SK-N-SH (cell line): ENCODE measurements around the gene NRN1L.

Experiments
- CTCF ChIP-seq: fragments of 200-600 bp; sonication (generic); IDR thresholded peaks from 2 replicates; pipeline ENCODE4 v1.6.1; 2017; ENCODE audit warnings: antibody characterized with exemption, mild to moderate bottlenecking, moderate library complexity
- GABPA ChIP-seq: IDR thresholded peaks from 2 replicates; pipeline ENCODE4 v1.4.0; 2012; ENCODE audit warnings: low read depth, mild to moderate bottlenecking
- NFIC ChIP-seq: IDR thresholded peaks from 2 replicates; pipeline ENCODE4 v1.4.0; 2012; ENCODE audit warnings: borderline replicate concordance
- POLR2AphosphoS5 ChIP-seq: IDR thresholded peaks from 2 replicates; pipeline ENCODE4 v1.6.1; 2012; ENCODE audit warnings: low read depth, low read length
- RAD21 ChIP-seq: IDR thresholded peaks from 2 replicates; pipeline ENCODE4 v1.6.1; 2012; ENCODE audit warnings: mild to moderate bottlenecking, low read length
- RFX5 ChIP-seq: IDR thresholded peaks from 2 replicates; pipeline ENCODE4 v1.6.1; 2012; ENCODE audit warnings: mild to moderate bottlenecking, improper control_type of control experiment, low read length
- SIN3A ChIP-seq: IDR thresholded peaks from 2 replicates; pipeline ENCODE4 v1.6.1; 2012; ENCODE audit warnings: low read depth, mild to moderate bottlenecking, low read length, moderate library complexity, borderline replicate concordance
- YY1 ChIP-seq: IDR thresholded peaks from 2 replicates; pipeline ENCODE4 v1.4.0; 2012; ENCODE audit warnings: low read depth, mild to moderate bottlenecking
- TF ChIP-seq, protein P1 (sequence below): IDR thresholded peaks from 2 replicates; pipeline ENCODE4 v1.4.0; 2012; ENCODE audit warnings: low read depth, borderline replicate concordance

DNA sequence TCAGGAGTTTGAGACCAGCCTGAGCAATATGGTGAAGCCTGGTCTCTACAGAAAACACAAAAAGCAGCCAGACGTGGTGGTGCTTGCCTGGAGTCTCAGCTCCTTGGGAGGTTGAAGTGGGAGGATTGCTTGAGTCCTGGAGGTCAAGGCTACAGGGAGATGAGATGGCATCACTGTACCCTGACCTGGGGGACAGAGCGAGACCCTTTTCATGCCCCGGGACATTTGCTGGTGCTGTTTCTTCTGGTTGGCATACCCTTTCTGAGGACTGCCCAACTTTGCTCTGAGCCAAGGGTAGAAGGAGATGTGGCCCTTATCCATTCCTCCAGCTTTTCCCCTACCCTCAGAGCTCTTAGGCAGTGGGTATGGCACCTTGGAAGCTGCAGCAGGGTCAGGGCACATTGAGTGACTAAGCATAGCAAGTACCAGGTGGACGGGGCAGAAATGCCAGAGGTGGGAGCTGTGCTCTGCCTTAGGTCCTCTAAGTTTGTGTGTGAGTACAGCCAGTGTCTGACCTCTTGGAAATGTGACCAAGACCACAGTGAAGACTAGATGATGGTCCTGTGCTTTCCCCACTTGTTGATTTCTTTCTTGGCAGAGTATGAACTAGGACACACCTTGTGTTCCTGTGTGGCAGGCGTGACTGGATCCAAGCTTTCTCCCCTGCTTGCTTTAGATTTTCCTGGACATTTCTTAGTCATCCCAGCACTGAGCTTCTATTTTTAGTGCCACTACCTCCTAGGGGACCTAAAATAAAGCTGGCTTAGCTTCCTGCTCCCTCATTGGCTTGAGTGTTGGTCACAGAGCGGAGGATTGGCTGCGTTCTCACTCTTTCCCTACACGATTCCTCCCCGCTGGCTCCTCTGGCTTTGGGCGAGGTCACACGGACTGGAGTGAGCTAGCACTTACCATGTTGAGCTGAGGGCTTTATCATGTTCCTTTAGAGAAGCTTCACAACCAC lies 21.8 kb upstream of the NRN1L start:
- TF ChIP-seq CTCF (no peak), RAD21 (no peak), RFX5 (no peak), GABPA (no peak), POLR2AphosphoS5 (no peak), YY1 (no peak), NFIC (no peak), SIN3A (no peak)
- TF ChIP-seq, protein P1, sequence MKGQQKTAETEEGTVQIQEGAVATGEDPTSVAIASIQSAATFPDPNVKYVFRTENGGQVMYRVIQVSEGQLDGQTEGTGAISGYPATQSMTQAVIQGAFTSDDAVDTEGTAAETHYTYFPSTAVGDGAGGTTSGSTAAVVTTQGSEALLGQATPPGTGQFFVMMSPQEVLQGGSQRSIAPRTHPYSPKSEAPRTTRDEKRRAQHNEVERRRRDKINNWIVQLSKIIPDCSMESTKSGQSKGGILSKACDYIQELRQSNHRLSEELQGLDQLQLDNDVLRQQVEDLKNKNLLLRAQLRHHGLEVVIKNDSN = no peak
